ENCODE measurements around the gene SH3BP4.

SH3BP4 gene, protein sequence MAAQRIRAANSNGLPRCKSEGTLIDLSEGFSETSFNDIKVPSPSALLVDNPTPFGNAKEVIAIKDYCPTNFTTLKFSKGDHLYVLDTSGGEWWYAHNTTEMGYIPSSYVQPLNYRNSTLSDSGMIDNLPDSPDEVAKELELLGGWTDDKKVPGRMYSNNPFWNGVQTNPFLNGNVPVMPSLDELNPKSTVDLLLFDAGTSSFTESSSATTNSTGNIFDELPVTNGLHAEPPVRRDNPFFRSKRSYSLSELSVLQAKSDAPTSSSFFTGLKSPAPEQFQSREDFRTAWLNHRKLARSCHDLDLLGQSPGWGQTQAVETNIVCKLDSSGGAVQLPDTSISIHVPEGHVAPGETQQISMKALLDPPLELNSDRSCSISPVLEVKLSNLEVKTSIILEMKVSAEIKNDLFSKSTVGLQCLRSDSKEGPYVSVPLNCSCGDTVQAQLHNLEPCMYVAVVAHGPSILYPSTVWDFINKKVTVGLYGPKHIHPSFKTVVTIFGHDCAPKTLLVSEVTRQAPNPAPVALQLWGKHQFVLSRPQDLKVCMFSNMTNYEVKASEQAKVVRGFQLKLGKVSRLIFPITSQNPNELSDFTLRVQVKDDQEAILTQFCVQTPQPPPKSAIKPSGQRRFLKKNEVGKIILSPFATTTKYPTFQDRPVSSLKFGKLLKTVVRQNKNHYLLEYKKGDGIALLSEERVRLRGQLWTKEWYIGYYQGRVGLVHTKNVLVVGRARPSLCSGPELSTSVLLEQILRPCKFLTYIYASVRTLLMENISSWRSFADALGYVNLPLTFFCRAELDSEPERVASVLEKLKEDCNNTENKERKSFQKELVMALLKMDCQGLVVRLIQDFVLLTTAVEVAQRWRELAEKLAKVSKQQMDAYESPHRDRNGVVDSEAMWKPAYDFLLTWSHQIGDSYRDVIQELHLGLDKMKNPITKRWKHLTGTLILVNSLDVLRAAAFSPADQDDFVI

DNA sequence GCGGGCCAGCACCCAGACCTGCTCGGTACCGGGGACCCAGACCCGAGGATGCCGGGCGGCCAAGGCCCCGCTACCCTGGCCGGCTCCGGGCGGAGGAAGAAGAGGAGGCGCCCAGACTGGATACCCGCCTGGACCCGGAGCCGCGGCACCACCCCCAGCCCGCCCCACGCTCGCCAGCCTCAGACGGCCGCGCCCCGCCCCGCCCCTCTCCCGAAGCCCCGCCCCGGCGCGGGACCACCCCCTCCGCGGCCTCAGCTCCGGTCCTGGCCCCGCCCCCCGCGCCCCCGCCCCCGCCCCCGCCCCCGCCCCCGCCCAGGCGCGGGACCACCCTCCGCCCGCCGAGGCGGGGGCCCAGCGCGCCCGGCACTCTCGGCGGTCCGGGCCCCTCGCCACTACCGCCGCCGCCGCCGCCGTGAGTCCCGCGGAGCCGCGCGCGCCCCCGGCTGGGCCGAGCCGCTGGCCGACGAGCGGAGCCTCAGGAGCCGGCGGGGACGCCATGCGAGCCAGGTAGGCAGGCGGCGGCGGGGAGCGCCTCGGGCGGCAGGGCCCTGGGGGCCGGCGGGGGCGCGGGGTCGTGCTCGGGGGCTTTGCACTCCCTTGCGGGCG is at the start of gene SH3BP4:
Gene SH3BP4 (plus strand): TSS at position 354 of the 606 bp plus-strand sequence. CDS start 82,986 bp downstream, outside the sequence.
- DNase-seq = peak; percentile 50

DNA sequence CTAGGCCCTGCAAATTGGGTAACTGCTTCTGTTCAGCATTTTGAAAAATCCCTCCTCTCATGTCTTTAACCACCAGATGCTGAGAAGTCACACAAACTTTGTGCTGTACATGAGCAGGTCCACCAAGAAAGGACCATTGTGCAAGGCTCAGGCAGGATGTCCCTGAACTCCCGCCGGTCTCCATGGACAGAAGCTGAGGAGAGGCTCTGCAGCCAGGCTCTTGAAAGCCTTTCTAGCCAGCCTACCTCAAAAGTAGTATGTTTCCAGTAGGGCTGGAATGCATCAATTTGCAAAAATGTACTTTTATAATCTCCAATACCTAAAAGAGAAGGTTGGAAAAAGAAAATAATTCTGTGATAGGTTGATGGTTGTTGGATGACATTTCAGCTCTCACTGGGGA is 47.0 kb upstream of the SH3BP4 start:
- no peak for DNase-seq

DNA sequence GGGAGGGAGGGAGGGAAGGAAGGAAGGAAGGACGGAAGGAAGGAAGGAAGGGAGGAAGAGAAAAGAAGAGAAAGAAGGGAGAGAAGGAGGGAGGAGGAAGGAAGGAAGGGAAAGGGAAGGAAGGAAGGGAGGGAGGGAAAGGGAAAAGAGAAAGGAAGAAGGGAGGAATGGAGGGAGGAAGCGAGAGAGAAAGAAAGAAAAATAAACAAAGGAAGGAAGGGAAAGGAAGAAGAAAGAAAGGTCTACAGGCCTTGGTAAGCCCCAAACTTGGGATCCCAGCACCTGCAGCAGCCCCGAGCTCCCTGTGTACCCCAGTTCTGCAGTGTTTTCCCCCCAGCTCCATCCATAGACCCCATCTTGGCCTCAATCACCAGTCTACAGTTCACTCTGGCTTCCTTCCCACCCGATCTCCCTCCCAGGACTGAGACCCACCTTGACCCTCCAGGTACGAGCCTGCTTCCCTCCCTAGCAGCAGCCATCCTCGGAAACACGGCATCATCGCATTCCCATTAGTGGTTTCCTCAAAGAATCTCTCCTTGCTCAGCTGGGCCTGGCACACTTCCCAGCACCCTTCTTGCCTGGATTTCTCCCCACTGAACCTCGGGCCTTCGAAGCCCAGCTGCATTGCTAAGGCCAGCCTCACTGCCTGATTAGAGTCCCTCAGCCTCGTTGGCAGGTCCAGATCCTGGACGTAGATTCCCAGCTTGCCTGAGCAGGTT is 46.1 kb upstream of the SH3BP4 start:
- DNase-seq = no peak

DNA sequence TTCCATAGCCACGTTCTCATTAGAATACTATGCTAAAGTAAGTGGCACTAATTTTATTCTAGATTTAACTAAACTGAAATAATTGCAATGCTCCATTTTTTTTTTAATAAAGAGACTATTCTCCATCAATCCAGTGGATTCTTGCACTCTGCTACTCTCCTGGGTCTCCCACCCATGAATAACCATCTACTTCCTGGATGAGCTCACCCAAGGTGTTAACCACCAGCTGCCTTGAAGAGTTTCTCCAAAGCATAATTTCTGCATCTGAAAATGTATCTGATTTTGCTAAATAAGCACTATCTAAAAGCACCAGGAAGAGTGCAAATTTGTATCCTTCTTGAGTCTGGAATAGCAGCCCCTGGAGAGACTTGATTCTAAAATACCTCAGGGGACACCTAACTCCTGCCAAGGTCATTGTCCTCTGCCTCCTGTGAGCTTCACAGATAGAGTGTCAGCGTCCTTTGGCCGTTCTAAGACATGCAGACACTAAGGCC is 41.6 kb upstream of the SH3BP4 start:
- DNase-seq = no peak

DNA sequence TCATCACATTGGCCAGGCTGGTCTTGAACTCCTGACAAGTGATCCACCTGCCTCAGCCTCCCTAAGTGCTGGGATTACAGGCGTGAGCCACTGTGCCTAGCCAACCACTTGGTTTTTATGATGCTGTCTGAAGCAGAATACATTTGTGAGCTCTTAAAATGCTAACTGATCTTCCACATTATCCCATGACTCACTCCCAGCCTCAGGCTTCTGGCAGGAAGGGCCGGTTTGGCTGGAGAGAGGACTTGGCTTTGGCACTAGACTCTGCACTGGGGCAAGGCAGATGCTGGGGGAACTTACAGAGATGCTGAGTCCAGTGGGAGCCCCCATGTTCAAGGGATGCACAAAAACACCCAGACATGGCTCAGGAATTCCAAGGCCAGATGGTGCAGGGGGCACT is 40.5 kb upstream of the SH3BP4 start:
- no peak for DNase-seq

DNA sequence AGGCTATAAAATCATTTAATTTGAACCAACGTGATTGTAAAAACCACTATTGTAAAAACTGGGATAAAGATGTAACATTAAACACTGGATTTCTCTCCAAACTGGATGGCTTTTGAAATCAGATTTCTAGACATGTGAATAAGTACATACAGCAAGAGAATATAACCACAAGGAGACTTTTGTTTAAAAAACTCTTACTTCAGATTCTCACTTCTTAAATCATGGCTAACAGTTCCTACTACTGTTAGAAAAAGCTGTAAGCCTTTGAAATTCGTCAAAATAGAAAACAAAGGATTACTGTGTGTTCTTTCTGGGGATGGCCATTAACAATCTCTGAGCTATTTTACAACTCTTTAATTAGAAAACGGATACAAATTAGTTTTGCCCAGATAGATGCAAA is 39.4 kb upstream of the SH3BP4 start:
- no peak for DNase-seq

DNA sequence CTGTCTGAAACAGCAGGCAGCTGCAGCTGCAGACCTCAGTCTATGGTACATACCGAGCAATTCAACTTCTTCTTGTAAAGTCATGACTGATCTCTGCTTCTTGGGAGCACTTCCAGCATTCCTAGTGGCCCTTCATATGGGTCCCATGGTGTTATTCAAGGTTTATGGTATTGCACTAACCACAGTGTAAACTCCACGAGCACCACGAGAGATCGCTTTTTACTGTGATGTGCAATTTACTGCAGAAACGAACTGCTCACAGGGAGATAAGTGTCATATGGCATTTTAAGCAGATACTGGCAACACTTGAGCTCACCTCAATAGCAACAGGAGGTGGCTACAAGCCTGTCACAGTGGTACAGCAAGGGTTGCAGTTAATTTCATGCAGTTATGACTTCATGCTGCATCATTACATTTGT is 38.6 kb upstream of the SH3BP4 start:
- no peak for DNase-seq

DNA sequence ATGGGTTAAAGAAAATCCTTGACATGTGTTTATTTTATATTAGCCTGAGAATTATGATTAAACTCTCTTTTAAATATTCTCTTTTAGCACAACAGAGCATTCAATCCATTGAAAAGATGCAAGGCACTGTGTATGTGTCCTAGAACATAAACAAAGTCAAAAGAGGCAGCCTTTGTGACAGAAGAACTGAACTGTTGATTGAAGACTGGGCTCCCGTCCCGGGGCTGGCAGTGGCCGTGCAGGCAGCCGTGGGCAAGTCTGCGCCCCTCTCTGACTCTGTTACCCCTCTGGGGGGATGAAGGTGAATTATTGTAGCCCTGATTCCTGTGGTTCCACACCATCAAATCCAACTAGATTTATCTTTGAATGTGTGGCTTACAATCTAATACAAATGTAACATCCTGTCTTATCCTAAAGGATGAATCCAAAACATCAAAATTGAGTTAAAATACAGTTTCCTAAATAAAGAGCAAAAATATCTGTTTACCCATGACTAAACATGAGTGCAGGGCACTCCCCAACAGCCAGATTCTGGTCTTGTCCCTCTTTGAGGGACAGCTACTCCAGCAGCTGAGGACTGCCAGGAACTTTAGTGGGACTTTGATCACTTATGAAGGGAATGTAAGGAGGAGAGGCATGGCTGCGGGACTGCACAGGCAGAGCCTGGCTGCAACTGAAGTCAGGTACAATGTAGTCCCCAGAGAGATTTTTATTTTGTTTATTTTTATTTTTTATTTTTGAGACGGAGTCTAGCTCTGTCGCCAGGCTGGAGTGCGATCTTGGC is 37.3 kb upstream of the SH3BP4 start:
- no peak for DNase-seq

DNA sequence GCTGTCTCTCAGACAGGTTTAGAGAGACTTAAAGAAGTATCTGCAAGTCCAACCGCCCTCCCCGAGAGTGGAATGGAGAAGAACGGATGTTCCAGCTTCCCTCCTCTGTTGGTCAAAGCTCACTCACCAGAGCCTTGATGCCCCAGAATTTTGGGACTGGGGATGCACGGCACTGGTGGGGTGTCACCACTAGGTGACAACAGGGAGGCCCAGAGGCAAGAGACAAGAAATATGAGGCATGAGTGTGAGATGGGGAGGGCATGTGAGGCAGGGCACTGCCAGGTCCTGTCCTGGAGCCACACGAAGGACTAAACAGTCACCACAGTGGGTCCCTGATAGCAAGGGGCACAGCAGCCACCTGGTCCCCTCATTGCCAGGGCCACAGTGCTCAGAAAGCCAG is 35.1 kb upstream of the SH3BP4 start:
- no peak for DNase-seq

DNA sequence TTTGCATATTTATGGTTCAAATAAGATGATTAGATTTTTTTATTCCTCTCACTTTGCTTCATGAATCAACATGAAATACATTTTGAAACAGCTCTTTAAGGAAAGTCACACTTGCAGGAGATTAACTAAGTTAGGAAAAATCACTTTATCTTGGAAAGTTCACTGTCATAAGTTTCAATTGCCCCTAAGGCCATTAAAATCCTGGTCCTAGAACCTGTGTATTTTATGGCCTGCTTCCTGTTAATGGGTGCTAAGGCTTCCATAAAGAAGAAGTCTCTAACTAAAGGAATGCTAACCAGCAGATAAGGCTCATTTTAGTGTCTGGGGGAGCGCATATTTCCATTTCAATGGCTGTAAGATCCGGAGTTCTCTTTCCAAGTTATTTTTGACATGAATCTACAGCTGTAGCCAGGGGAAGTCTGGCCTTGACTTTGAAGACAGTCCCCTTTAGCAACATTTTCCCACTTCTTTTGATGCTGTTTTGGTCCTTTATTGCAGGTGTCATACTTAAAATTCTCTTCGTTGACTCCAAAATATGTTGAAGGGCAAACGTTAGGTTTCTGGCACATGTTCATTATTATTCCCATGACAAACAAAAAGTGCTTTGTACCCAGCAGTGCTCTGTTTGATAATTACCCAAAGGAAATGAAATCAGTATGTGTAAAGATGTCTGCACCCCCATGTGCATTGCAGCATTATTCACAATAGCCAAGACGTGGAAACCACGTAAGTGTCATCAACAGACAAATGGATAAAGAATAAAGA is 34.4 kb upstream of the SH3BP4 start:
- no peak for DNase-seq

DNA sequence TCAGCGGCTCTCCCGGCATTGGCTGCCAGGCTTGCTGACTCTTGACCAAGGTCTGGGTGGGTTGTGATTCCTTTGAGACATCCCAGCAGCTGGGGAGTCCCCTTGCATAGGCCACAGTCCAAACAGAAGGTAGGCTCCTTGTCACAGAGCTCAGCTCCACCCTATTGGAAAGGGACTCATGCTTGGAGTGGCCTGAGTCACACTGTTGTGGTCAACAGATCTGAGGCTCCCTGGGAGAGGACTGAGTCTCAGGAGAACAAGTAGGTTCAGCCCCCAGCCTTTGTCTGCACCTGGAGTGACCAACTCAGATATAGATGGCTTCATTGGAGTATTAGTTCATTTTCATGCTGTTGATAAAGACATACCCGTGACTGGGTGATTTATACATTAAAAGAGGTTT is 32.1 kb upstream of the SH3BP4 start:
- no peak for DNase-seq

DNA sequence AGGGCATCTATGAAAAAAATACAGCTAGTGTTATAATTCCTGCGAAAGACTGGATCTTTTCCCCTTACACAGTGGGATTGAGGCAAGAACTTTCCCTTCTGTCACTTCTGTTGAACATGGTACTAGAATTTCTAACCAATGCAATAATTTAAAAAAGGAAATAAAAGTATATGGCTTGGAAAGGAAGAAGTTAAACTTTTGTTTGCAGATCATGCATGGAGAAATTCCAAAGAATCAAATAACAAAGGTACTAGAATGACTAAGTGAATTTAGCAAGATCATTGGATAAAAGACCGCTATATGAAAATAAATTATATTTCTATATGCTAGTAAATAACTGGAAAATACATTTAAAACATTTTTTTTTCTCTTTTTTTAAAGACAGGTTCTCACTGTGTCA is 31.0 kb upstream of the SH3BP4 start:
- no peak for DNase-seq

DNA sequence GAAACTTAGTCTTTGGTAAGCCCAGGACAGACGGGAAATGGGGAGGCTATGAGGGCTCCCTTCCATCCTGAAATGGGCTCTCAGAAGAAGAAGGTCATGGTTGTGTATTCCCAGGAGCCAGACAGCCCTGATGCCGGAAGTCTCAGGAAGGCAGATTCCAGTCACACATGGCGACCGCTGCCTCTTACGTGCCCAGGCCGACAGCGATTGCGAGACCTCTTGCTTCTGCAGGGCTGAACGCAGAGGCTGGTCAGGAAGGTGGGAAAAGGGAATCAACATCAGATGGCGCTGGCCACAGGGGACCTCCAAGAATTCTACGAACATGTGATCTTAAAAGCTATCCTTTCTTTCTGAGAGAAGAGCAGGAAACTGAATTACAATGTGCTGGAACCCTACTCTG is 22.8 kb upstream of the SH3BP4 start:
- DNase-seq = no peak

DNA sequence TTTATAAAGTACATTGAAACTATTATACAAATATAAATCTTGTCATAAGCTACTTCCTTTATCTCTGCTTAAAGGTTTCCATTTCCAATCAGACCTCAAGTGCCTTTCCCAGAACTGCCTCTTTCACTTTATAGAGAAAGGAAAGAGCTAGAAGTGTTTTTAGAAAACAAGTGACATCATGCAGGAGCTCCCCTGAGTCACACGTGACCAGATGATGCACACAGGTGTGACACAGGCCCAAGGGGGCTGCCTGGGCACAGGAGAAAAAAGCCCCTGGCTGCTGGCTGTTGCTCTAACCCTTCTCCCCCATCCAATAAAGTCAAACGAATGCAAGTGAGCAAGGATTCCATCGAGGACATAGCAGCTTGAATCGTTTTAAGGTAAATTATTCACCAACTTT is 21.4 kb upstream of the SH3BP4 start:
- no peak for DNase-seq

DNA sequence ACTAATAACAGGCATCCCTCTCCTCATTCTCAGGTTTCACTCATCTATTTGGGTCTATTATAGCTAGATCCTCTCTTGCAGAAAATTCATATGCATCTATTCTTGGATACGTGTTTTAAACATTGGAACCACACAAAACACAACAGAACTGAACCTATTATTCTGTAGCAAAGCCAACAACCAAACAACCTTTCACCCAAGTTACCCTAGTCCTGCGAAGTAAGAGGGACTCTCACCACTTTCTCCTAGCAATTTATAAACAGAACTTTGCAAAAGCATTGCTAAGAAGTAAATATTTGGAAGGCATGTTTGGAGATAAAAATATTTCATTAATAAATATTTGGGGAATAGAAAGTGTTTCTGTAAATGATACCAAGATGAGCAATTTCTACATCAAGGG is 20.4 kb upstream of the SH3BP4 start:
- DNase-seq = no peak

DNA sequence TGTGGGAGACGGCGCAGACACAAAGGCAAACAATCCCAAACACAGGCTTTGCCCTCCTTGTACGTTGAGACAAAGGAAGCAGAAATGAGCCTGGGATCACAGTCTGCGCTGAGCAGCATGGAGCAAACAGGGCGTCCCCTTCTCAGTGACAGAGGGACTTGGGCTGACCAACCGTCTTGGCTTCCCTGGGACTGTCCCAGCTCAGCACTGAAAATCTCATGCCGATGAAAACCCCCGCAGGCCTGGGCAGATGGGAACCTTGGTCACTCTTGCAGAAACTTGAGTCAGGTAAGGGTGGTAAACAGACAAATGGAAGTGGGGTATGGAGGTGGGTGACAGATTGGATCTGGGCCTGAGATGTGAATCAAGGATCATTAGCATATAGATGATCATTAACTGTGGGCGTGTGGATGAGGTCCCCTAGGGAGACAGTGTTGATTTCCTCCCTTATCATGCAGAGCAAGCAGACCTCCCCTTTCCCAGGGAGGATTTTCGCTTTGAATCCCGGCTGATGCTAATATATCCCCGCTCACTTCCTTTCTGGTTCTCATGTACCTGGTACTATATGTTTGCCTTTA is 19.1 kb upstream of the SH3BP4 start:
- DNase-seq = no peak

DNA sequence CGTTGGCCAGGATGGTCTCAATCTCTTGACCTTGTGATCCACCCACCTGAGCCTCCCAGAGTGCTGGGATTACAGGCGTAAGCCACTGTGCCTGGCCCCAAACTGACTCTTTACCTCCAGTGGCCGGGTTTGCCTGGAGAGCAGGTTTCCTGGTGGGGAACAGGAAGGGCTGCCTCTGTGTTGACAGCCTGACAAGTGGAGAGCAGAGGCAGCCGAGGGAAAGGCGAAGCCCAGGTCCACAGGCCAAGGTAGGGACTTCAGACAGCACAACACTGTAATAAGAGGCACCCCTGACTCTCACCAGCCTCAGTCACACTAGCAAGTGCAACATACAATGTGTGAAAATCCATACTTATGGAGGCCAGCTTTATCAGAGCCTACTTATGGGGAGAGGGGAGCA is 16.5 kb upstream of the SH3BP4 start:
- DNase-seq = no peak

DNA sequence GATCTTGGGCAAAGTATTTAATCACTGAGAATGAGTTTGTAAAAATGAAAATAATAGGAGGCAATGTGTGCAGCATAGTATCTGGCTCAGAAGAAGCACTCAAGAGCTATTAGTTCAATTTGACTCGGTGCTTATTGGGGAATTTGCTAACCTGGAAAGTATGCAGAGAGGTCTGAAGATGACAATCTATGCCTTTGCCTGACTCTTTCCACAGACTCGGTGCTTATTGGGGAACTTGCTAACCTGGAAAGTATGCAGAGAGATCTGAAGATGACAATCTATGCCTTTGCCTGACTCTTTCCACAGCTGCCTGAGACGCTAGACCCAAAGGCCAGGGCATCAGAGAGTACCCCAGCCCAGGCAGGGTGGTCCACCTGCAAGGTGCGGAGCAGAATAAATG is 12.2 kb upstream of the SH3BP4 start:
- DNase-seq = no peak

DNA sequence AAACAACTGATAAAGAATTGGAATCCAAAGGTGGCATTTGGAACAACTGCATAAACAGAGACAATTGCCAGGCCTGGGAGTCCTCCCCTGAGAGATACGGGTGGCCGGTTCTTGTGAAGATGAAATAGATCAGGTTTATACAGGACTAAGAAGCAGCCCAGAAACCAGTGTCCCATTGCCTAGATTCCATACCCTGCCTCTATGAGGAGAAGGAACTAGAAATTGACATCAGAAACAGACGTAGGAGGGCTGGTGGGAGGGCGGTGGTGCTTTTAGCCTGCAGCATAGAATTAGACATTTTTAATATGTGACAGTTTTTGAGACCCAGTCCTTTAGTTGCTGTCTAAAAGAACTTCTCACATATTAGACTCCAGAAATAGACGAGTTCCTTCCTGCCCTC is 11.8 kb upstream of the SH3BP4 start:
- no peak for DNase-seq

DNA sequence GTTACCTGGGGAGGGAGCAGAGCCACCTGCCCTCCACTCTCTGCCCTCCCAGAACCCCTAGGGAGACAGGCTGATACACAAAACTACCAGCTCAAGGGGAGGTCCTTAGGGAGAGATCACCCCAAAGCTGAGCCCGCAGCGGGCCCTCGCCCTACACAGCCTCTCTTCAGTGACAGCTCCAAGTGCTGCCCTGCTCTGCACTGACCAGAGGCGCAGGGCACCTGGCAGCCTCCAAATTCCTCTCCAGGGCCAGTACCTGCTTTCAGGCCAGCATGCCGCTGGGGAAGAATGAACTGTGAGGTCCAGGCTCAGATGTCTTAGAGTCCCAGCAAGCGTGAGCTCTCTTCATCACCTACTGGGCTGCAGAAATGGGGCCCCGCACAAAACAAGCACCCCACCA is 11.3 kb upstream of the SH3BP4 start:
- no peak for DNase-seq
